ENCODE data around the gene NAV2. TPM values are rescaled to one million over a fixed set of nuclear protein-coding genes. Genes with fewer than 3 reads are reported as not detected.
A peak's percentile ranks its signal among the peaks of the same experiment; 100 is the strongest.

Gene NAV2
- total RNA-seq, 1 donor from 2014 or later = 44.8 TPM

DNA sequence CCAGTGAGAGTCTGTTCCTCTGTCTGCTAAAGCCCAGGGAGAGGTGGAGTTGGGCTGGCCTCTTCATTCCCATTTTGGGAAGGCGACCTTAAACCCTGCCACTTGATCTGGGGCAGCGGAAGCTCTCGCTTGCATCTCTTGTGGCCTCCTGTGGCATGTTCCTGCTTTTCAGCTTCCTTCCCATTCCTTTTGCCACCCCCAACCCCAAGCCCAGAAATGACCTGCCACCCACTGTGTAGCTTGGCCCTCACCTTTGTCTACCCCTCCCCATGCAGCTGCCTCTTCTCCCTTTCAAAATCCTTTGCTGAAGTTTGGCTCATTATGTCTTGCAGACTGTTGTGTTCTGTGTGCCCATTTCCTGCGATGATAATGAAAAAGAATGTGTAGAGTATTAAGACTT is 337.4 kb downstream of the NAV2 start:
- Histone ChIP-seq H3K4me3 (no peak overlapping the region), H3K36me3 (peaks cover 17% of the 10 kb centered on the region), H3K27me3 (no peaks in the 10 kb centered on the region), H3K4me1 (peaks cover 5% of the 10 kb centered on the region), H3K27ac (no peak overlapping the region), H3K9me3 (no peaks in the 10 kb centered on the region)
- ATAC-seq (no peak), DNase-seq (no peak)
- intact Hi-C loops (cut with DNase I) = no loop called here
- TF ChIP-seq, protein P1, sequence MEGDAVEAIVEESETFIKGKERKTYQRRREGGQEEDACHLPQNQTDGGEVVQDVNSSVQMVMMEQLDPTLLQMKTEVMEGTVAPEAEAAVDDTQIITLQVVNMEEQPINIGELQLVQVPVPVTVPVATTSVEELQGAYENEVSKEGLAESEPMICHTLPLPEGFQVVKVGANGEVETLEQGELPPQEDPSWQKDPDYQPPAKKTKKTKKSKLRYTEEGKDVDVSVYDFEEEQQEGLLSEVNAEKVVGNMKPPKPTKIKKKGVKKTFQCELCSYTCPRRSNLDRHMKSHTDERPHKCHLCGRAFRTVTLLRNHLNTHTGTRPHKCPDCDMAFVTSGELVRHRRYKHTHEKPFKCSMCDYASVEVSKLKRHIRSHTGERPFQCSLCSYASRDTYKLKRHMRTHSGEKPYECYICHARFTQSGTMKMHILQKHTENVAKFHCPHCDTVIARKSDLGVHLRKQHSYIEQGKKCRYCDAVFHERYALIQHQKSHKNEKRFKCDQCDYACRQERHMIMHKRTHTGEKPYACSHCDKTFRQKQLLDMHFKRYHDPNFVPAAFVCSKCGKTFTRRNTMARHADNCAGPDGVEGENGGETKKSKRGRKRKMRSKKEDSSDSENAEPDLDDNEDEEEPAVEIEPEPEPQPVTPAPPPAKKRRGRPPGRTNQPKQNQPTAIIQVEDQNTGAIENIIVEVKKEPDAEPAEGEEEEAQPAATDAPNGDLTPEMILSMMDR (IDR thresholded peaks at IDR 0.05) = no peak

DNA sequence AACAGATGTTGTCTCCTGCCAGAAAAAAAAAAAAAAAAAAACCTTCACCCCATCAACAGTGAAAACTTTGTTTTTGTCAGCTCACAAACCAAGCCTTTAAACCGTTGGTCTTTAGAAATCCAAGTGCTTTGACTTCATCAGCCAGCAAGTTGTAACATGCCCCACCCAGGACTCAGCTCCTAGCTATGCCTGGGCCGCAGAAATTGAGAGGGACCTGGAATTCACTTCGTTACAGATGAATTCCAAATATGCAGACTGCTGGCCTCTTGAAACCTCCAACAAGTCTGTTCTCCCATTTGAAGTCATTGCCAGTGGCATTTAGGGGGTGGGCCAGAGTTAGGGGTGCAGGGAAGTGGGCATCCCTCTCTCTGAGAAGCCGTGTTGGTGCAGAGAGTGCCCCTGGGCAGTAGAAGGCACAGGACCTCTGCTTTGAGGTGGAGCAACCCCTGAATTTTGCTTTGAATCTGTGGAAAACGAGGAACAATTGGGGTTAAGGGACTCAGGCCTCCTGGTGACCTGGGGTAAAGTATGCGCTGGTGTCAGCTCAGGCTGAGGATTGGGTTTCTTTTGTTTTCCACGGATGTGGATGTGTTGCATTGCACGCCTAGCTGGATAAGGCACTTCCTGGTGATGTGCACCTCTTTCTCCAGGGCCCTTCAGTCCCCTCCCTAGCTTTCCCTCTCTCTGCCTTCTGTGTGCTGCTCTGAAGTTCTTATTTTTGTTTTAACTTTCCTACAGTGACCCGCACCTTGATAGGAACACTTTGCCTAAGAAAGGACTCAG is 338.1 kb downstream of the NAV2 start:
- Histone ChIP-seq H3K4me3 (no peak overlapping the region), H3K36me3 (peaks cover 24% of the 10 kb centered on the region), H3K27ac (peak overlapping the region; percentile 51), H3K9me3 (no peaks in the 10 kb centered on the region), H3K4me1 (peaks cover 5% of the 10 kb centered on the region), H3K27me3 (no peaks in the 10 kb centered on the region)
- peak; percentile 83 for ATAC-seq
- intact Hi-C loops (cut with DNase I) = no loop called here
- TF ChIP-seq, protein P1 (IDR thresholded peaks at IDR 0.05) = no peak
- DNase-seq = no peak

DNA sequence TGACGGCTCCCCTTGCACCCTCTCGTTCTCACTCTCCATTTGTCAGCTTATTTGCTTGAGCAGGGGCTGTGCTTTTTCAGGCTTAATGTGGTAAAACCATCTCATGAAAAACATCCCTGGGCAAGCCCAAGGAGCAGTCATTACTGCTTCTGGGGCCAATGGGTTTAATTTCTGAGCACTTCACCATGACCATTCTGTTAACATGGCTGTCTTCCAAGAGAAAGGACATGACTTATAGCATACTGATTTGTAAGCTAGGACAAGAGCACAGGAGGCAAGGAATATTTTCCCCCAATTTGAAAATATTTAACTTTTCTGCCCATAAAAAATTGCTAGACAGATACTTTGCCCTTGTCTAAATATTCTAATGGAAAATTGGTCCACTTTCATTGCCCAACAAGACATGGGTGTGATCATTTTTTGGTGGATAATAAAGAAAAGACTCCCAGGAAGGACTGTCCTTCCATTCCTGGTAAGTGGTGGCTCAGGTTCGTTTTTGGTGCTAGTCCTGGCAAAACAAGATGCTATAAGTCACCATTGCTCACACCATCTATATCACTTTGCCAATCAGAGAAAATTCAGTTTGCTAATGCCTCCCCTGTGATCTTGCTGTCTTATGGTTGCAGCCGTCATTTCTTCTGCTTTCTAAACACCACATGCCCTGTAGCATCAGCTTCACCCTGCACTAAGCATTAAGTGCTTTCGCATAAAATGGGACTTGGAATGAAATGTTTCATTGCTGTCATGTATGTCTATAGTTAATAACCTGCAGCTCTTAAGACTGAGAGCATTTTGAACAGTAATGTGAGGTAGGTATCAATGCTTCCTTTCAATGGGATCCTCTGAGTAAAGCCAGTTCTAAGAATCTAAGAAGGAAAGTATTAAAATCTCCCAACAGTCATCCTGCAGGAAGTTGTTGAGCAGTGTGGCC is 339.1 kb downstream of the NAV2 start:
- Histone ChIP-seq H3K36me3 (peaks cover 33% of the 10 kb centered on the region), H3K4me3 (no peak overlapping the region), H3K4me1 (peaks cover 5% of the 10 kb centered on the region), H3K27ac (peak overlapping the region; percentile 51), H3K9me3 (no peaks in the 10 kb centered on the region), H3K27me3 (no peaks in the 10 kb centered on the region)
- DNase-seq = no peak
- no peak for ATAC-seq
- TF ChIP-seq, protein P1 (IDR thresholded peaks at IDR 0.05) = no peak
- intact Hi-C loops (cut with DNase I) = no loop called here

DNA sequence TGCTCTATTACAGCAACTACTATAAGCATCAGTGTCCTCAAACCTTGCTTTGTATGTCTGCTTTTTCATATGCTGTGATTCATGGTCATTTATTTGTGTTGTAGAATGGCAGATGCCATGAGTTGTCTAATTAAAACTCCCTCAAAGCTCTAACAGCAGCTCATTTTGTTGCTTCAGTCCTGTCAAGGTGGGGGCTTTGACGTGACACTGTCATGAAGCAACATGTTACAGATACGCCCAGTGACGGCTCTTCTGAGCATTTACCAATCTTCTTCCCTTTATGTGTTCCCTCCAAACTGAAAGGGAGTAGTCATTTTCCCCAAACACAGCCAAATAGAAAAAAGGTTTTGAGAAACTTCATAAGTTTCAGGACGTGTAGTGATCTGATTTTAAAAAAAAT is 340.9 kb downstream of the NAV2 start:
- no peak overlapping the region for H3K4me3 ChIP-seq
- intact Hi-C loops (cut with DNase I) = no loop called here
- DNase-seq = no peak
- H3K27me3 ChIP-seq = no peaks in the 10 kb centered on the region
- peaks cover 5% of the 10 kb centered on the region for H3K4me1 ChIP-seq
- ATAC-seq = no peak
- H3K27ac ChIP-seq = no peak overlapping the region
- peaks cover 38% of the 10 kb centered on the region for H3K36me3 ChIP-seq
- TF ChIP-seq, protein P1 (IDR thresholded peaks at IDR 0.05) = no peak
- H3K9me3 ChIP-seq = no peaks in the 10 kb centered on the region

DNA sequence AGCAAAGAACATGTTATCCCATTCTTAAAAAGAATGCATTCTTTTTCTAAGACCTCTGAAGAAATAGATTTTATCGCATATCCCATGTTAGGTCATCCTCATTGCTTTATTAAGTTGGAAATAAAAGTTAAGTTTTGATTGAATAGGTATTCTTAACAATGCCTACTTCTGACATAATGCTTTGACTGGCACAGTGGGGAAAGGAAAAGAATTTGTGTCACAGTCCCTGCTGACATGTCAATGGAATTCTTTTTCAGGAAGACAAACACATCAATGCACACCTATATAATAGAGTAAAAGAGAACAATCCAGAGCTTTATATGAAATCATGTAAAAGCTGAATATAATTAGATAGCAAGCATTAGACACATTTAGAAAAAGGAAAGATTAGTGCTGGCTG is 341.9 kb downstream of the NAV2 start:
- H3K36me3 ChIP-seq = peaks cover 41% of the 10 kb centered on the region
- ATAC-seq (no peak), DNase-seq (no peak)
- H3K4me3 ChIP-seq = no peak overlapping the region
- H3K9me3 ChIP-seq = no peaks in the 10 kb centered on the region
- no peak overlapping the region for H3K27ac ChIP-seq
- H3K27me3 ChIP-seq = no peaks in the 10 kb centered on the region
- TF ChIP-seq, protein P1 (IDR thresholded peaks at IDR 0.05) = no peak
- no peaks in the 10 kb centered on the region for H3K4me1 ChIP-seq
- intact Hi-C loops (cut with DNase I) = no loop called here

All from upper lobe of right lung (tissue), 1 donor.